Activated B cell treated with CpG ODN at 0.5 μM for 24 hours (primary cell): ENCODE data around the gene TRIM9. TPM values are rescaled to one million over a fixed set of nuclear protein-coding genes. Genes with fewer than 3 reads are reported as not detected.

Experiments
- ATAC-seq: fragments of 200-7000 bp; cut with Tn5 transposase; one replicate; pipeline ENCODE4 v1.10.0; 2021; ENCODE audit warnings: low read depth, mild to moderate bottlenecking, moderate library complexity
- CTCF ChIA-PET: fragments of 350-600 bp; sonication (Branson Sonifier 250); formaldehyde crosslinking; loops from one replicate; lab custom pipeline; 2021; ENCODE audit warnings: antibody characterized with exemption; lab: Charles Lee
- POLR2A ChIA-PET: fragments of 350-600 bp; sonication (Branson Sonifier 250); formaldehyde crosslinking; loops from one replicate; lab custom pipeline; 2021; ENCODE audit warnings: antibody characterized with exemption; lab: Charles Lee
- DNase-seq: peaks from one replicate; pipeline ENCODE4 v3.0.0; 2022
- H3K27ac Mint-ChIP-seq: one replicate; pipeline ENCODE4 v1.8.0; 2020; ENCODE audit warnings: mixed read lengths
- H3K27me3 Mint-ChIP-seq: one replicate; pipeline ENCODE4 v1.8.0; 2021; ENCODE audit warnings: mixed read lengths
- H3K36me3 Mint-ChIP-seq: one replicate; pipeline ENCODE4 v1.8.0; 2021; ENCODE audit warnings: low read depth, mixed read lengths
- H3K4me1 Mint-ChIP-seq: one replicate; pipeline ENCODE4 v1.8.0; 2021; ENCODE audit warnings: mixed read lengths
- H3K4me3 Mint-ChIP-seq: one replicate; pipeline ENCODE4 v1.8.0; 2020; ENCODE audit warnings: mild to moderate bottlenecking, mixed read lengths
- H3K9me3 Mint-ChIP-seq: one replicate; pipeline ENCODE4 v1.8.0; 2020; ENCODE audit warnings: mixed read lengths
- intact Hi-C: fragments of 100-400 bp; cut with micrococcal nuclease; formaldehyde crosslinking; loops from one replicate; pipeline ENCODE4 v1.15.1; 2024
- total RNA-seq: library from RNA; stranded (reverse); gene quantifications from 2 replicates; pipeline ENCODE4 v1.2.3, GENCODE V29; 2022
- TF ChIP-seq, protein P1 (sequence below): fragments of 200-600 bp; IDR thresholded peaks from one replicate; pipeline ENCODE4 v1.8.0; 2022; ENCODE audit warnings: antibody characterized with exemption, mild to moderate bottlenecking

The TRIM9 gene
- total RNA-seq, 1 donor from 2014 or later: 0.67 TPM

DNA sequence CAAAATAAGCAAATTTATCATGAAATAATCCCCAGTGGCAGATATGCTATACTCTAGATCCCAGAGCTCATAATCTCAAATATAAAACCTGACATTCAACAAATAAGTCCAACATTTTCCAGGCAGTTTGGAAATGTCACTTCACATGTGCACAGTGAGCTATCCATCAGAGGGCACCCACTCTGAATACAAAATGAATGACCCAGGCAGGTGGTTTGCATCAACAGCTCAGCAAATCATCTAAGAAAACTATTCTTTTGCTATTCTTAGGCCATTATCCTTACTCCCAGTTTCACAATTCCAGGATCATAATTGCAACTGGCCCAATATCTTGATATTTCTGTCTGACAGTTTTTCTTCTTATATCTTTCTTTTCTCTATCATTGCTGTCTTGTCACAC lies 38.5 kb downstream of the TRIM9 start:
- Mint-ChIP-seq H3K4me1 (no peaks in the 10 kb centered on the region), H3K36me3 (no peaks in the 10 kb centered on the region), H3K4me3 (no peak overlapping the region), H3K27ac (no peak overlapping the region), H3K9me3 (no peaks in the 10 kb centered on the region), H3K27me3 (no peaks in the 10 kb centered on the region)
- ATAC-seq: no peak
- TF ChIP-seq, protein P1, sequence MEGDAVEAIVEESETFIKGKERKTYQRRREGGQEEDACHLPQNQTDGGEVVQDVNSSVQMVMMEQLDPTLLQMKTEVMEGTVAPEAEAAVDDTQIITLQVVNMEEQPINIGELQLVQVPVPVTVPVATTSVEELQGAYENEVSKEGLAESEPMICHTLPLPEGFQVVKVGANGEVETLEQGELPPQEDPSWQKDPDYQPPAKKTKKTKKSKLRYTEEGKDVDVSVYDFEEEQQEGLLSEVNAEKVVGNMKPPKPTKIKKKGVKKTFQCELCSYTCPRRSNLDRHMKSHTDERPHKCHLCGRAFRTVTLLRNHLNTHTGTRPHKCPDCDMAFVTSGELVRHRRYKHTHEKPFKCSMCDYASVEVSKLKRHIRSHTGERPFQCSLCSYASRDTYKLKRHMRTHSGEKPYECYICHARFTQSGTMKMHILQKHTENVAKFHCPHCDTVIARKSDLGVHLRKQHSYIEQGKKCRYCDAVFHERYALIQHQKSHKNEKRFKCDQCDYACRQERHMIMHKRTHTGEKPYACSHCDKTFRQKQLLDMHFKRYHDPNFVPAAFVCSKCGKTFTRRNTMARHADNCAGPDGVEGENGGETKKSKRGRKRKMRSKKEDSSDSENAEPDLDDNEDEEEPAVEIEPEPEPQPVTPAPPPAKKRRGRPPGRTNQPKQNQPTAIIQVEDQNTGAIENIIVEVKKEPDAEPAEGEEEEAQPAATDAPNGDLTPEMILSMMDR: no peak
- ChIA-PET POLR2A (no interaction called here), CTCF (no interaction called here)
- intact Hi-C loops: no loop called here
- no peak for DNase-seq

DNA sequence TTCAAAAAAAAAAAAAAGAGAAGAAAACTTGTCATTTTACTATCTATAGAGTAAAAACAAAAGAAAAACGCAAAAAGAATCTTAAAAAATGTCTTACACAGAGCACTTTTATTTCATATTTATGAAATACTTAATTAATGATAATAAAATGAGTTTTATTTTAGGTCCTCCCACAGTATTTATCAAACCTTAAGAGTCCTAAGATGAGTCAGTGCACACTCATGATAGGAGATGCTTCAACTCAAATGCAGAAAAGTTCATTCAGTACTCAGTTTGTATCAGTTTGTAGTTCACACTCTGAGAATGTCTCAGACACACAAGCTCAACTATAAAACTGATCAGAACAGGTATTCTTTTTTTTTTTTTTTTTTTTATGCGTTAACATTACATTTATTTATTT lies 41.7 kb downstream of the TRIM9 start:
- Mint-ChIP-seq H3K4me1 (no peaks in the 10 kb centered on the region), H3K9me3 (no peaks in the 10 kb centered on the region), H3K4me3 (no peak overlapping the region), H3K27ac (no peak overlapping the region), H3K36me3 (no peaks in the 10 kb centered on the region), H3K27me3 (peaks cover 2% of the 10 kb centered on the region)
- intact Hi-C loops: no loop called here
- CTCF ChIA-PET: no interaction called here
- POLR2A ChIA-PET: no interaction called here
- DNase-seq (no peak), ATAC-seq (no peak)
- TF ChIP-seq, protein P1: no peak

DNA sequence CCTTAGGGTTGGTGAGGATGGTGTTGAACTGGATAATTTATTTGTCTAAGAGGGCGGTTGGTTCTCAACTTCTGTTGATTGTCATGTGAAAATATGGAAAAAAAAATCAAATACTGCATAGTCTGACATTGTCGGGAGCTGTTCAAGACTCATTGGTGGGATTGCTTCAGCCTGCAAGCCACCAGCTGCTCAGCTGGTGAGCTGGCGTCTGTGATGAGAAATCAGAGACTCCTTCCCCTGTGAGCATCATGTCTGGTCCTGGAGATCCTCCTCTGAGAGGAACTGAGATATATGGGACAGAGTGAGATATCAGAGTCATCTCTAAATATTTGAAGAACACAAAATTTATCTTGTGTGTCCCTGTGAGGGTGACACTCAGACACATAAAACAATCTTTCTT lies 49.9 kb downstream of the TRIM9 start:
- Mint-ChIP-seq H3K9me3 (no peaks in the 10 kb centered on the region), H3K36me3 (no peaks in the 10 kb centered on the region), H3K27ac (no peak overlapping the region), H3K4me1 (no peaks in the 10 kb centered on the region), H3K4me3 (no peak overlapping the region), H3K27me3 (peaks cover 1% of the 10 kb centered on the region)
- intact Hi-C loops: no loop called here
- DNase-seq (no peak), ATAC-seq (no peak)
- TF ChIP-seq, protein P1: no peak
- ChIA-PET CTCF (no interaction called here), POLR2A (no interaction called here)

DNA sequence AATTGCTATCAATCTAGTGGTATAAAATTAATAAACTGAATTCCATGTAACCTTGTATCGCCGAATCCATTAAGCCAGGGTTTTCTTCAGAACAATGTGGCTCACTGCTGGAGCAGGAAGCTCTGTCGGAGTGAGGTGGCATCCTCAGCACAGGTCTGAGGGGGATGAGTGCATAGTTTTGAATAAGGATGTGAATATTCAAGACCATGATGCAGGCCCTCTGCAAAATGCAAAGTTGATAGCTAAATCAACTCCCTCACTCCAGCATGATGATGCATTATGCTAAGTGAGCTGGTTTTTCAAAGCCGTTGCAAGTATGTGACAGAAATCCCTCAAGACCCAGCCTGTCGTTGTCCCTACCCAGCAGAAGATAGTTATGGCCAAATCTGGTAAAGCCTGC lies 53.0 kb downstream of the TRIM9 start:
- intact Hi-C loops: no loop called here
- ChIA-PET POLR2A (no interaction called here), CTCF (no interaction called here)
- no peak for DNase-seq
- no peaks in the 10 kb centered on the region for H3K9me3 Mint-ChIP-seq
- ATAC-seq: no peak
- TF ChIP-seq, protein P1: no peak
- peaks cover 1% of the 10 kb centered on the region for H3K27me3 Mint-ChIP-seq
- no peaks in the 10 kb centered on the region for H3K36me3 Mint-ChIP-seq
- peaks cover 8% of the 10 kb centered on the region for H3K4me1 Mint-ChIP-seq
- H3K27ac Mint-ChIP-seq: no peak overlapping the region
- no peak overlapping the region for H3K4me3 Mint-ChIP-seq

DNA sequence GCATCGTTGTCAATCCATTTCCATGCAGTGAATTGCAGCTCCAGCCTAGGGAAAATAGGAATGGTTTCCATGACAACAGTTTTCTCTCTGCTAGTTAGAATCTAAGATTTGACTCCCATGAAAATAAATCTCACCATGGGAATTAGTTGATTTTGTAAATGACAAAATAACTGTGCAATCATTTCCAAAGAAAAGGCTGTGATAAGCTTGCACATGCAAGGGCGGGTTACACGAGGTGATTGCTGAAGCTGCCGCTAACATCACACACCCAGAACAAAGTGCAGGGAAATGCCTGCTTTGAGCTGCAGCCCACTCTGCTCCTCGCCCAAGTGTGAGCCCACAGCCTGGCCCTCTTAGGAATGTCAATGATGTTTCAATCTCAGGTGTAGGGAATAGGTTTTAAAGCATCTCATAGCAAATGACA lies 53.8 kb downstream of the TRIM9 start:
- TF ChIP-seq, protein P1: no peak
- H3K4me3 Mint-ChIP-seq: no peak overlapping the region
- no peak overlapping the region for H3K27ac Mint-ChIP-seq
- no peaks in the 10 kb centered on the region for H3K36me3 Mint-ChIP-seq
- DNase-seq: no peak
- CTCF ChIA-PET: no interaction called here
- POLR2A ChIA-PET: no interaction called here
- peaks cover under 1% of the 10 kb centered on the region for H3K27me3 Mint-ChIP-seq
- peaks cover 8% of the 10 kb centered on the region for H3K4me1 Mint-ChIP-seq
- H3K9me3 Mint-ChIP-seq: no peaks in the 10 kb centered on the region
- intact Hi-C loops: no loop called here
- no peak for ATAC-seq
